Measurements from ENCODE around the gene CTSZ.
A peak's percentile ranks its signal among the peaks of the same experiment; 100 is the strongest.
"Not testable (repeated sequence)": the region's sequence is repeated elsewhere in the genome, so short reads cannot be mapped to it uniquely, and the experiment has no call there.

The CTSZ gene

GRCh38 chr20:59006864-59007664 lies at the start of gene CTSZ:
Gene CTSZ (minus strand): TSS chr20:59007254. CDS start chr20:59007128, 126 bp downstream.
- DNase-seq = no peak

GRCh38 chr20:59055302-59055701 lies 48.2 kb upstream of the CTSZ start:
- peak in 1 of 2 experiments; percentile 9 for DNase-seq

- DNase-seq = peak; percentile 47 to 87
These were observed 44.7 kb upstream of the CTSZ start for GRCh38 chr20:59051666-59052185.

GRCh38 chr20:59050437-59050836 lies 43.4 kb upstream of the CTSZ start:
- no peak for DNase-seq

GRCh38 chr20:59048681-59049030 lies 41.6 kb upstream of the CTSZ start:
- no peak for DNase-seq

GRCh38 chr20:59047938-59048680 lies 41.1 kb upstream of the CTSZ start:
- DNase-seq = no peak

- DNase-seq = no peak
These were observed 39.8 kb upstream of the CTSZ start for GRCh38 chr20:59046862-59047261.

- DNase-seq = no peak
These were observed 37.7 kb upstream of the CTSZ start for GRCh38 chr20:59044796-59045195.

GRCh38 chr20:59044295-59044694 lies 37.2 kb upstream of the CTSZ start:
- DNase-seq = no peak

- DNase-seq = no peak
These were observed 36.6 kb upstream of the CTSZ start for GRCh38 chr20:59043698-59044097.

- DNase-seq = peak; percentile 68 to 91
These were observed 36.0 kb upstream of the CTSZ start for GRCh38 chr20:59042796-59043631.

GRCh38 chr20:59042151-59042795 lies 35.2 kb upstream of the CTSZ start, which contains the start of gene PRELID3B:
Gene PRELID3B (minus strand): TSS chr20:59042786. CDS start chr20:59042730, 56 bp downstream.
- DNase-seq = peak in 1 of 2 experiments; percentile 36

GRCh38 chr20:59041487-59041886 lies 34.4 kb upstream of the CTSZ start:
- not testable (repeated sequence) for DNase-seq

- DNase-seq = no peak
These were observed 33.6 kb upstream of the CTSZ start for GRCh38 chr20:59040667-59041066.

GRCh38 chr20:59039233-59039632 lies 32.2 kb upstream of the CTSZ start:
- no peak for DNase-seq

- DNase-seq = no peak
These were observed 30.3 kb upstream of the CTSZ start for GRCh38 chr20:59037386-59037785.

- no peak for DNase-seq
These were observed 28.3 kb upstream of the CTSZ start for GRCh38 chr20:59035381-59035780.

- DNase-seq = no peak
These were observed 26.6 kb upstream of the CTSZ start for GRCh38 chr20:59033616-59034165.

GRCh38 chr20:59033093-59033492 lies 26.0 kb upstream of the CTSZ start:
- no peak for DNase-seq

GRCh38 chr20:59032713-59033059 lies 25.6 kb upstream of the CTSZ start:
- peak; percentile 76 to 82 for DNase-seq

GRCh38 chr20:59032023-59032712 lies 25.1 kb upstream of the CTSZ start, which contains the start of gene ATP5F1E:
Gene ATP5F1E (minus strand): TSS chr20:59032335. CDS start chr20:59032251, 84 bp downstream.
- peak; percentile 82 to 95 for DNase-seq
